BLaER1 (cell line): ENCODE data around the gene AHI1.

Source experiments
- H3K27ac ChIP-seq: shearing (Covaris generic); formaldehyde crosslinking; 2 replicates; pipeline ENCODE4 v1.8.1; 2022
- H3K27me3 ChIP-seq: shearing (Covaris generic); formaldehyde crosslinking; 2 replicates; pipeline ENCODE4 v1.8.1; 2022
- H3K36me3 ChIP-seq: shearing (Covaris generic); formaldehyde crosslinking; 2 replicates; pipeline ENCODE4 v1.8.1; 2022
- H3K4me1 ChIP-seq: shearing (Covaris generic); formaldehyde crosslinking; 2 replicates; pipeline ENCODE4 v1.8.1; 2022
- H3K4me2 ChIP-seq: shearing (Covaris generic); formaldehyde crosslinking; 2 replicates; pipeline ENCODE4 v1.8.1; 2022
- H3K4me3 ChIP-seq: shearing (Covaris generic); formaldehyde crosslinking; 2 replicates; pipeline ENCODE4 v1.8.1; 2022
- H3K9ac ChIP-seq: shearing (Covaris generic); formaldehyde crosslinking; 2 replicates; pipeline ENCODE4 v1.8.1; 2022
- H3K9me3 ChIP-seq: shearing (Covaris generic); formaldehyde crosslinking; 2 replicates; pipeline ENCODE4 v1.8.1; 2022
- H4K20me1 ChIP-seq: shearing (Covaris generic); formaldehyde crosslinking; 2 replicates; pipeline ENCODE4 v1.8.1; 2022
- Cebpa-rat ChIP-seq: shearing (Covaris generic); IDR thresholded peaks from 2 replicates; pipeline ENCODE4 v1.8.1; 2022

AHI1 gene

DNA sequence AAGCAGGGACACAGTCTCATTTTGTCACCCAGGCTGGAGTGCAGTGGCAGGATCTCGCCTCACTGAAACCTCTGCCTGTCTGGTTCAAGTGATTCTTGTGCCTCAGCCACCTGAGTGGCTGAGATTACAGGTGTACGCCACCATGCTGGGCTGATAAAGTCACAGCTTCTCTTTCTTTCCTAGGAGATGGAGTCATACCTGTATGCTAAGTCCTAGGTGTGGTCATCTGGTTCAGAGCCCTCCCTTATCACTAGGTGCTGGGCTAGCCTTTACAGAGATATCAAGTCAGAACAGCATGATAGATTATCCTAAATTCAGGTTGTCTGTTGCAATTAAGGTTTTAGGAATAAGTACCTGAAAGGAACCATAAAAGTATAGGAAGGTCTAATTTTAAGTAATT is 86.7 kb downstream of the AHI1 start:
- H3K27ac ChIP-seq: no peak overlapping the region
- TF ChIP-seq Cebpa-rat: no peak
- peaks cover 14% of the 10 kb centered on the region for H3K36me3 ChIP-seq
- H3K4me1 ChIP-seq: no peaks in the 10 kb centered on the region
- H3K4me3 ChIP-seq: no peak overlapping the region
- no peak overlapping the region for H3K4me2 ChIP-seq
- no peaks in the 10 kb centered on the region for H3K27me3 ChIP-seq
- H3K9ac ChIP-seq: no peak overlapping the region
- no peaks in the 10 kb centered on the region for H3K9me3 ChIP-seq
- no peaks in the 10 kb centered on the region for H4K20me1 ChIP-seq

DNA sequence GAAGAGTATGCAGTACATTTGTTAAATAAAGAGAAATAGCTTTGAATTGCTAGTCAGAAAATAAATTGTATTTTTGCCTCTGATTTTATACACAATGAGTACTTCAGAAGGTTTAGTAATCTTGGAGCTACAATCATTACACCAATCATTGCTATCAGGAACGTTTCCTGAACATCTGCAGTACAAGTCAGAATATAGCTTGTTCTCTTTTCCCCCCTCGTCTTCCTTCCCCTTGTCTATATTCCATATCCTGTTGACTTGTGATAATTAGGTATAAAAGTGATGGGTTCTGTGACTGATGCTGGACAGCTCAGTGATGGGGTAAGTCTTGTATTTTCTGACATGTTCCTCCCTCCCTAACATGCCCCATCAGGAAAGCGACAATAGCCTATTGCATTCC is 94.0 kb downstream of the AHI1 start:
- peaks cover 16% of the 10 kb centered on the region for H3K4me1 ChIP-seq
- H3K27me3 ChIP-seq: no peaks in the 10 kb centered on the region
- no peak overlapping the region for H3K4me3 ChIP-seq
- no peaks in the 10 kb centered on the region for H4K20me1 ChIP-seq
- peaks cover 12% of the 10 kb centered on the region; the same call in 1 of the 2 replicates for H3K36me3 ChIP-seq
- no peaks in the 10 kb centered on the region for H3K9me3 ChIP-seq
- H3K4me2 ChIP-seq: peak overlapping the region; percentile 55
- no peak overlapping the region for H3K9ac ChIP-seq
- TF ChIP-seq Cebpa-rat: no peak
- H3K27ac ChIP-seq: no peak overlapping the region

DNA sequence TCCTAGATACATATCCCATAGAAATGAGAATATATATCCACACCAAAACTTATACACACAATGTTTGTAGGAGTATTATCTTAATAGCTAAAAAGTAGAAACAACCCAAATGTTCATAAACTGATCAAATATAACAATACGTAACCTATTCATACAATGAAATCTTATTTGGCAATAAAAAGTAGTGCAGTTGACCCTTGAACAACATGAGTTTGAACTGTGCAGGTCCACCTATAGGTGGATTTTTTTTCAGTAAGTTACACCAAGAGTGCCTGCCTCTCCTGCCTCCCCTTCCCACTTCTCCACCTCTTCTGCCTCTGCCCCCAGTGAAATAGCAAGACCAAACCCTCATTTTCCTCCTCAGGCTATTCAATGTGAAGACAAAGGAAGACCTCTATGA is 95.2 kb downstream of the AHI1 start:
- peaks cover 12% of the 10 kb centered on the region; the same call in 1 of the 2 replicates for H3K36me3 ChIP-seq
- H3K4me3 ChIP-seq: no peak overlapping the region
- H3K27ac ChIP-seq: no peak overlapping the region
- no peak overlapping the region for H3K9ac ChIP-seq
- H3K9me3 ChIP-seq: no peaks in the 10 kb centered on the region
- H4K20me1 ChIP-seq: no peaks in the 10 kb centered on the region
- no peak overlapping the region for H3K4me2 ChIP-seq
- no peaks in the 10 kb centered on the region for H3K27me3 ChIP-seq
- H3K4me1 ChIP-seq: peaks cover 16% of the 10 kb centered on the region
- TF ChIP-seq Cebpa-rat: no peak

DNA sequence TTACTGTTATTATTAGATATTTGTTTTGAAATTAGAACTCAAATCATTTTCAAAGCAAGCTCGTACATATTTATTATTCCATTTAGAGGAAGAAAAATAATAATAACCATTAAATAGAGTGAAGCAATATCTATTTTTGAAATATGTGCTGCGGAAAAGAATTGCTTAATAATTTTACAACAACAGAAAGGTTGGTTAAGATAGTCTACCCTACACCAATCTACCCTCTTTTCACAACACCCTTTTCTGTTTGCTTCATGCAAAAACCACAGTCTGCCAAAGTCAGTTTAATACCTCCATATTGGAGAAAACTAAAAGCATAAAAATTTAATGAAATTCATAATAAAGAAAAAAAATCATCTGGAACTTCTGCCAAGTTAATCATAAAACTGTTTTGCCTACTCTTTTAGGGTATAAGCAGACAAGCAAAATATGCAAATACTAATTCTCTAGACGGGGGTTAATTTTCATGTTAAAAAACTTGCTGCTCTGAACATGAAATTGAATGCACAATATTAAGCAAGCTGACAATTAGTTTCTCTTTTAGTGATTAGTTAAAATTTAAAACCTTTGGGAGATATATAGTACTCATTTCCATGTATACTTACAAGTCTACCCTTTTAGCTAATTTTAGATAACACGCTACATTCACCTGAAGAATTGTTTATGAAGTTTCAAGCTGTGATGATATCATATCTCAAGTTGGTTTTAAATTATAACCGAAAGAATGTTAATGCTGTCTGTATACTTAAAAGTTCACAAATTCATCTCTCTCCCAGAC is 100.2 kb downstream of the AHI1 start:
- H3K36me3 ChIP-seq: no peaks in the 10 kb centered on the region
- no peaks in the 10 kb centered on the region for H3K27me3 ChIP-seq
- no peak overlapping the region for H3K27ac ChIP-seq
- H3K9me3 ChIP-seq: no peaks in the 10 kb centered on the region
- H3K4me3 ChIP-seq: no peak overlapping the region
- no peak overlapping the region for H3K9ac ChIP-seq
- no peaks in the 10 kb centered on the region for H3K4me1 ChIP-seq
- H3K4me2 ChIP-seq: no peak overlapping the region
- no peak for TF ChIP-seq Cebpa-rat
- no peaks in the 10 kb centered on the region for H4K20me1 ChIP-seq

DNA sequence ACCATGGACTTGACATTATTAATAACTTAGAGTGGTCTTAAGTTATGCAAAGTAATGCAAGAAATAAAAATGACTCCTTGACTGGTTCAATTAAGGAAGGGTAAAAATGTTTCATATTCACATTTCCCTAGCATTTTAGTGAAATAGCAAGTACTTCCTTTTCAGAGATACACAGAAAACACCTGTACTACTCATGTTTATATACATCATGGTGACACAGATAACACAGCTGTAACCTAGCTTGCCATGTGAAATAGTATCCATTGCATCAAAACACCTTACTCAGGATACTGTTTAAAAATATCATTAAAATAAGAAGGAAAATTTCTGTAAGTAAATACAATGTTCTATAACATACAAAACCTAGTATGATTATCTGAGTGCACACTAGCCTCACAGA is 102.4 kb downstream of the AHI1 start:
- H3K4me1 ChIP-seq: no peaks in the 10 kb centered on the region
- H4K20me1 ChIP-seq: no peaks in the 10 kb centered on the region
- no peak overlapping the region for H3K4me2 ChIP-seq
- peaks cover 7% of the 10 kb centered on the region; the same call in 1 of the 2 replicates for H3K36me3 ChIP-seq
- H3K27ac ChIP-seq: no peak overlapping the region
- TF ChIP-seq Cebpa-rat: no peak
- no peaks in the 10 kb centered on the region for H3K27me3 ChIP-seq
- no peaks in the 10 kb centered on the region for H3K9me3 ChIP-seq
- no peak overlapping the region for H3K9ac ChIP-seq
- no peak overlapping the region for H3K4me3 ChIP-seq

DNA sequence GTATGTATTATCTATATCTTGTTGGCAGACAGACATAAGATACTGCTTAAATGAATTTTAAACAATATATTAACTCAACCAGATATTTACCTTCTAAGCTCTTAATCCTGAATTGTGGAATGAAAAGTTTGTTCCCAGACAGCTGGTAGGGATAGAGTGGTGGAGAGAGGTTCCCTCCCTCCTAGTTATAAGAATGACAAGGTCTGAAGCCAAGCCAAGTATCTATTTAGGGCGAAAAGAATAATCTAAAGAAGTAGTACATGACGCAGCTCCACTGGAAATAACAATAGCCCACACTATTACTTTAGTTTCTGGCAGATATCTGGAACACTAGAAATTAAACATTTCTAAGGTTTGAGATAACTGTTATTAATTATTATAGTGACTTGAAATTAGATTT is 104.3 kb downstream of the AHI1 start:
- Histone ChIP-seq H3K27me3 (no peaks in the 10 kb centered on the region), H3K9ac (no peak overlapping the region), H3K4me3 (no peak overlapping the region), H4K20me1 (no peaks in the 10 kb centered on the region), H3K27ac (no peak overlapping the region), H3K4me2 (no peak overlapping the region), H3K4me1 (no peaks in the 10 kb centered on the region), H3K36me3 (peaks cover 7% of the 10 kb centered on the region; the same call in 1 of the 2 replicates), H3K9me3 (no peaks in the 10 kb centered on the region)
- TF ChIP-seq Cebpa-rat: no peak

DNA sequence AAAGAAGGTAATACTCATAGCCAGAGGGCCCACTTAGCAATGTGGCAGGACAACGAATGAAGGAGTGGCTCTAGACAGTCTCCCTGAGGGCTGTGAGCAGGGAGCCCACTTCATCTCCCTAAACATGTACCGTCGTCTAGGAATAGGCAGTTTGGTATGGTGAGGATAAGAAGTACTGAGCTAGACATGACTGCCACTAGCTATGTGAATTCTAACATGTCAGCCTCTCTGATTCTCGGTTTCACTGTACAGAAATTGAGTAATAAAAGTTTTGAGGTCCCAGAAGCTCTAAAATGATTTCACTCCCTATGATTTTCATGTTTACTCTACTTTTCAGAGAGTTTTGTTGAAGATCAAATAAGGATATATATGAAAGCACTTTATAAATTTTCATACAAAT is 107.1 kb downstream of the AHI1 start:
- Histone ChIP-seq H3K4me3 (no peak overlapping the region), H3K4me2 (no peak overlapping the region), H4K20me1 (no peaks in the 10 kb centered on the region), H3K27me3 (no peaks in the 10 kb centered on the region), H3K4me1 (no peaks in the 10 kb centered on the region), H3K36me3 (peaks cover 7% of the 10 kb centered on the region; the same call in 1 of the 2 replicates), H3K9ac (no peak overlapping the region), H3K27ac (no peak overlapping the region), H3K9me3 (no peaks in the 10 kb centered on the region)
- TF ChIP-seq Cebpa-rat: no peak

DNA sequence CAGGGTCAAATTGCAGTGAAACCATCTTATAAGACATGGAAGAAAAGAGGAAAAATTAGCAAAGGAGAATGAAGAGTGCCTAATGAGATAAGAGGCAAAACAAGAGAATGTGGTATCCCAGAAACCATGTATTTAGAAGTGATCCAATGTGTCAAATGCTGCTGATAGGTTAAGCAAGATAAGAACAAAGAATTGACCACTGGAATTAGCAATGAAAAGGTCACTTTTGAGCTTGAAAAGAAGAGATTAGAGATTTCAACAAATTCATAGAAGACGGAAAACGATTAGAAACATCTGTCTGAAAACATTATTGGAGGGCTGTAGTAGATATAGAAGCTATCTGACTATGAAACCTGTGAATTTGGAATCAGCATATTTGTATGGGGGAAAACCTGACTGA is 112.2 kb downstream of the AHI1 start:
- Histone ChIP-seq H3K9ac (no peak overlapping the region), H3K4me3 (no peak overlapping the region), H3K27me3 (no peaks in the 10 kb centered on the region), H3K36me3 (no peaks in the 10 kb centered on the region), H3K27ac (no peak overlapping the region), H4K20me1 (no peaks in the 10 kb centered on the region), H3K4me2 (no peak overlapping the region), H3K4me1 (no peaks in the 10 kb centered on the region), H3K9me3 (no peaks in the 10 kb centered on the region)
- no peak for TF ChIP-seq Cebpa-rat

DNA sequence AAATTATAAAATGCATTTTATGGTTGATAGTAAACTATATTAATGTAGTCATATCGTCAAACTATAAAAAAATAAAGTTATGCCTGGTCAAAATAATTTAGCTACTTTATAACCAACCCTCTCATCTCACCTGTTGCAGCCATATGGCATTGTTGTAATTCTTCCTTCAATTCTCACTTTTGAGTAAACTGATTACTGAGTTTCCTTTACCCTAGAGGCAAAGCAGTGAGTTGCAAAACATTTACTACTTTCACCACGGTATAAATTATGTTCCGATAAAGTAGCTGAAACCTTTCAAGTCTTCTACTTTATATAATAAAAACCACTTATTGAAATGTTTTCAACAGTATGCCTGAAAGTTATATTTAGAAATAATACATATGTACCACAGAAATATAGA is 113.8 kb downstream of the AHI1 start:
- TF ChIP-seq Cebpa-rat: no peak
- Histone ChIP-seq H3K36me3 (no peaks in the 10 kb centered on the region), H3K4me2 (no peak overlapping the region)

DNA sequence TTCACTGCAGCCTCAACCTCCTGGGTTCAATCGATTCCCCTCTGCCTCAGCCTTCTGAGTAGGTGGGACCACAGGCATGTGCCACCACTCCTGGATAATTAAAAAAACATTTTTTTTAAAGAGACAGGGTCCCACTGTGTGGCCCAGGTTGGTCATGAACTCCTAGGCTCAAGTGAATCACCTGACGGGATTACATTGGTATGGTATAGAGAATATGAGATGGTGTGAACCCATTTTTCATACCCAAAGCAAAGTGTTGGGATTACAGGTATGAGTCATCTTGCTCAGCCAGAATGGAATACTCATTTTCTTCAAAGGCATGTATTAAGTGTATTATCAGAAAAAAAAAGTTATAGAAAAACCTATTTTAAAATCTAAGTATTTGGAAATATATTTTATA is 114.2 kb downstream of the AHI1 start:
- H3K4me2 ChIP-seq: no peak overlapping the region
- no peaks in the 10 kb centered on the region for H3K9me3 ChIP-seq
- H3K27ac ChIP-seq: no peak overlapping the region
- H4K20me1 ChIP-seq: no peaks in the 10 kb centered on the region
- H3K4me3 ChIP-seq: no peak overlapping the region
- TF ChIP-seq Cebpa-rat: no peak
- H3K4me1 ChIP-seq: no peaks in the 10 kb centered on the region
- no peaks in the 10 kb centered on the region for H3K36me3 ChIP-seq
- H3K9ac ChIP-seq: no peak overlapping the region
- no peaks in the 10 kb centered on the region for H3K27me3 ChIP-seq

More for the DNA sequence above, 113.8 kb downstream of the AHI1 start:
- Histone ChIP-seq H4K20me1 (no peaks in the 10 kb centered on the region), H3K9ac (no peak overlapping the region), H3K4me3 (no peak overlapping the region), H3K4me1 (no peaks in the 10 kb centered on the region), H3K27me3 (no peaks in the 10 kb centered on the region), H3K9me3 (no peaks in the 10 kb centered on the region), H3K27ac (no peak overlapping the region)
